OCI-M2 (cell line): Measurements from ENCODE around the gene TLR4.

Experiments used
- DNase-seq: peaks from one replicate; lab custom pipeline; 2025; ENCODE audit not compliant: unreplicated experiment; lab: John Stamatoyannopoulos, UW

The TLR4 gene

DNA sequence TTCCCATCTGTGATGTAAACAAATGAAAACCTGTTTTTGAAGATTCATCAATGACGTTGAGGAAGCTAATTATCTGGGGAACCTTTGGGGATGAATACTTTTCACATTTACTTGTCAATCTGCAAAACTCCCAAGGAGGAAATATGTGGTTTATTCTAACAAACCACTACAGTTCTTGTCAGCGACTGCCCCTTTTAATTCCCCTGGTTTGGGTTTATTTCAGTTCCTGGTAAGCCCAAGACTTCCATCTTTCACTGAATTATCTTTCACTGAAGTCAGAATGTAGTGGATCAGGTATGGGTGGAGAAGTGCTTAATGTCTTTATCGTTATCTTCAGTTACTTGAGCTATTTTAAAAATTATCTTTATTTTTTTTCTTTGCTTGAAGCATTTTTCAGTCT, 40.2 kb downstream of the TLR4 start:
- DNase-seq, result no peak

GRCh38 chr9:117744856-117745389, 40.7 kb downstream of the TLR4 start:
- DNase-seq, result no peak

- DNase-seq, result no peak
Measured at GRCh38 chr9:117745598-117745997, 41.4 kb downstream of the TLR4 start.

- no peak for DNase-seq
Measured at GRCh38 chr9:117746263-117746662, 42.1 kb downstream of the TLR4 start.

DNA sequence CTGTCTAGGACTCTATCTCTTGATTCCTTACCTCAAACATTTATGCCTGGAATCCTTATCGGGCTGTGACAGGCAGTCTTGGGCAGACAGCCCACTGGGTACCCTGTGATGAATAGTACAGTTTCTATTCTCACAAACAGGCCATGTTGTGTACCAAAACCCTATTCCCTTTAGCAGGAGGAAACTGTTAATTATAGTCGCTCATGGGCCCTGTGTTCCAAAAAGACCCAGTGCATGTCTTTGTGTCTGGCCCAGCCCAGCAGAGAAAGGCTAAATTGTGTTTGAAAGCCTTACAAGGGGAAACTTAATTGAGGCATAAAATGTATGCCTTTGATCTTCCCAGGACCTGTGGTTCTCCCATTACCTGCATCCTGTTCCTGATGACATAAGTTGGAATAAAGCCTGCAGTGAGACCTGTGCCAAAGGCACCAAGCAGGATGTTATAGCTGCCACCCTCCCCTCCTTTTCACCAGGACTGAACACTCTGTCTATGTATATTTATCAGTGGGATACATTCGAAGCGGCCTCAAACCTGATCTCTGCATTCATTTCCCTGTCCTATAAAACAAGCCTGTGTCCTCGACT, 43.3 kb downstream of the TLR4 start:
- no peak for DNase-seq

DNA sequence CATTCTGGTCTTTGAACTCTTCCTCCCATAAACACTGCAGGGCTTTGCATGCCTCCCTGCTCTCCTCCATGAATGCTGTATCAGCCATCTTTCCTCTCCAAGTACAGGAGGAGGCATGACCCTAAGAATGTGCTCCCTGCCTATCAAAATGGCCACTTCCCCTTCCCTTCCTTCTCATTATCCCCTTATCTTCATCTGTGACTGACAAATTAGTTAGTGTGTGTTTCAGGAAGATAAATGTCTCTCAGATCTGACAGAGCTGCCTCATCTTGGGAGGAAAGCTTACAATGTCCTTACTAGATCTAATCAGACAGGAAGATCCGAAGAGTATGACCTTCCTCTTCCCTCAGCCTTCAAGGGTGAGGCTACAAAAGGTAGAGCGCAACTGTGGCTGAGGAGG, 46.2 kb downstream of the TLR4 start:
- no peak for DNase-seq

DNA sequence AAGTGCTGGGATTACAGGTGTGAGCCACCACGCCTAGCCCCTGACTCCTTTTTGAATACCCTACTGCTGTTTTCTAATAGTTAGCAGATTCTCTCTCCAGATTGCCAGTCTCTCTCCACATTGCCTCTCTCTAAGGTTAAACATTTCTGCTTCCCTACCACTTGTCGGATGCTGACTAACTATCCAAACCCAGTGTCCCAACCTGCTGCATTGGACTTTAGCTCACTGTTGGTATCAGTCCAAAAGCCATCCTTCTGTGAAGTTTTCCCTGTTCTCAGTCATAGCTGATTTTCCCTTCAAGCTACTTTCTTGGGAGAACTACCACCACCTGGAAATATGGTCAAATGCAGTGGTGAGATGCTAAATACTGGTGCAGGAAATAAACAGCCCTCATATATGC, 48.7 kb downstream of the TLR4 start:
- no peak for DNase-seq

DNA sequence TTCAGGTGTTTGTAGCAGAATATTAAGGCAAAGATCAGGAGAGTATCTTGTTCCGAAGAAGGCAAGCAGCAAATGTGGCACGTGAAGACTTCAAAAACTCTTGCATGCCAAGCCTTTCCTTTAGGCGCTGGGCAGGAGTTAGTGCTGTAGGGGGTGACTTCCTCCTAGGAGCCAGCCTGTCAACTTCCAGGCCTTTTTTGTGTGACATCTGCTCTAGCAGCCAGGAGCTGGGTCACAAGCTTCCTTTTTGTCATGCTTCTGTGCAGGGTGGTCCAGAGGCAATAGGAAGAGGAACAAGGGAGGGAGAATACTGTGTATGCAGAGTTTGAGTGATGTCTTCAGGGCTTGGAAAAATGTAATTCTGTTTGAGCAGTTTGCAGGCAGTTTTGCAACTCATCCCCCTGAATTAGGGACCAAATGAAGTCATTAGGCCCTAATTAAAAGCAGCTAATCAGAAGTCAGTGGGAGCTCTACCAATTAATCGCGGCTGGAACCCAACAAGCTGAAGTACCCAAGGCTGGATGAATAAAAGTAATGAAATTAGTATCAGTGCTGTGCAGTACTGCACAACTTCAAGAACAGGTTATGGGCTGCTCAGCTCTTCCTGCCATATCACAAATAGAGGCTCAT, 53.5 kb downstream of the TLR4 start:
- DNase-seq, result no peak

DNA sequence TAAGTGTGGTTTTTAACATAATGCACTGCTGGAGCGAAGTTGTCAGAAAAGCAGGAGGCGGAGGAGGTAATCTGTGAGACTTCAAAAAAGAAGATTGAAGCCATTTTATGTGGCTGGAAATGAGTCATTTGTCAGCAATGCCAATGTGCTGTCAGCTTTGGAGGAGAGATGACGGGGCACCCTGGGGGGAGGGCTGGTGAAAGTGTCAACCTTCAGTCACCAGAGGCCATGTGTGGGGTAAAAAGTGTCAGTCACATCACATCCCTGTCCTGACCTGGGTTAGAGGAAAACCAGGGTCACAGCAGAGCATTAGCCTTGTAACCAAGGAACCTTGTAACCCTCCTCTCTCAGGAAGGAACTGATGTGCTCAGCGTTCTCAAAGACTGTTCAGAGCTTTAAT, 59.1 kb downstream of the TLR4 start:
- no peak for DNase-seq

GRCh38 chr9:117768750-117769395, 64.7 kb downstream of the TLR4 start:
- no peak for DNase-seq

DNA sequence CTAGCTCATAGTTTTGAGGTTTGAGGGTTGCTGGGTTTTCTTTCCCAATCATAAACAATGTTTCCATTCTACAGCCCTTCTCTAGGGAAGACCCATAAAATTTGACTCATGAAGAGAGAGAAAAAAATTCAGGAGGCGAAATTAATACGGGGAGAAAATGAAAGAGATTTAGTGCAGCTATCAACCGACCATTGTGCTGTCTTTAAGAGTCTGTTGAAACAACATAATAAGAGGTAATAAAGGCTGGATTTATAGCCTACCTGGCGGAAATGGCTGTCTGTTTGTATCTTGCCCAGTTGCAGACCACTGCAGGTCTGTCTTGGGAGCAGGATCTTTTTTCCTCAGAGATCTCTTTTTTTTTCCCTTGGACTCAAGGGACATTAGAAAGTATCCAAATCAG, 66.9 kb downstream of the TLR4 start:
- no peak for DNase-seq

DNA sequence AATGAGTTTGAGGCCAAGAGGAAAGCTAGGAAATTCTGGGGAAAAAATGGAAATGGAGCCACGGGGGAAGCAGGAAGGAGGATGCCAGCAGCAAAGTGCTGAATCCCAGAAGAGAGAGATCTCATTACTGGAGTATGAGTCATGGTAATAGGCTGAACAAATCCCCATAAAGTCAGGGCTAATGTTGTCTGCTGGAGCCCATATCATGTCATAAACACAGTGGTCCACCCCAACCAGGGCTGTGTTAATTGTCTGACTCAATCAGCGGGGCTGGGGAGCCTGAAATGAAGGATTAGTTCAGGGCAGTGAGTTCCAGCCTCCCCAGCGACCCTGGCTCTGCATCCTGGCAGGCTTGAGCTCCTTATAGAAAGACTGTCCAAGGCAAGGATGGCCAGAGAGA, 68.8 kb downstream of the TLR4 start:
- no peak for DNase-seq
